NCI-H2196 treated with DMSO at 0.1 percent for 48 hours (cell line): Measurements from ENCODE around the gene RANBP17.
"Not testable (repeated sequence)": the region's sequence is repeated elsewhere in the genome, so short reads cannot be mapped to it uniquely, and the experiment has no call there.

ENCODE experiments used
- DNase-seq: peaks from one replicate; lab custom pipeline; 2025; ENCODE audit not compliant: unreplicated experiment; lab: John Stamatoyannopoulos, UW

RANBP17 gene

DNA sequence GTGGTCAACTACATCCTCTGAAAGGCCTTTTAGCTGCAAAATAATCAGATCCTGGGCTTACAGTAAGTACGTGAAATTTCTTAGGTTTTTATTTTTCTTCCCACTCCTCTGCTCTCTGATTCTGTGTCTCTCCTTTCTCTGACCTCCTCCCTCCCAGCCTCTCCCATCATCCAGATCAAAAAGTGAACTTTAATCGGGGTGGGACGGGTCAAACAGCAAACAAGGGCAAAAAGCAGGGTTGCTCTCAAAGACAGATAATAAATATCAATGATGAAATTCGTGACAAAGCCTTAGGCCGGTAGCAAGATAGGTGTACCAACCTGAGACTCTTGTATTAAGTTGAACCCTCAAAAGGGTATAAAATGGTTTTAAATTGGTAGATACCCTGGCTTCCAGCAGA lies 76.1 kb downstream of the RANBP17 start:
- DNase-seq = no peak

DNA sequence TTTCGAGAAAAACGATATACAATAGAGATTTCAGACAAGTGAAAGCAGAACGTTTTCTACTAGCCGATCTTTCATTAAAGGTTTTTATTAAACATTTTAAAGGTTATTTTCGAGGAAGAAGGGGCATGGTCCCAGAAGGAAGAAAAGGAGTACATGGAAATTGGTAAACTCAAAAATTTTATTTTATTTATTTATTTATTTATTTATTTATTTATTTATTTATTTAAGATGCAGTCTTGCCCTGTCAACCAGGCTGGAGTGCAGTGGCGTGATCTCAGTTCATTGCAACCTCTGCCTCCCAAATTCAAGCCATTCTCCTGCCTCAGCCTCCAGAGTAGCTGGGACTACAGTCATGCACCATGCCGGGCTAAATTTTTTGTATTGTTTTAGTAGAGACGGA lies 77.4 kb downstream of the RANBP17 start:
- no peak for DNase-seq

DNA sequence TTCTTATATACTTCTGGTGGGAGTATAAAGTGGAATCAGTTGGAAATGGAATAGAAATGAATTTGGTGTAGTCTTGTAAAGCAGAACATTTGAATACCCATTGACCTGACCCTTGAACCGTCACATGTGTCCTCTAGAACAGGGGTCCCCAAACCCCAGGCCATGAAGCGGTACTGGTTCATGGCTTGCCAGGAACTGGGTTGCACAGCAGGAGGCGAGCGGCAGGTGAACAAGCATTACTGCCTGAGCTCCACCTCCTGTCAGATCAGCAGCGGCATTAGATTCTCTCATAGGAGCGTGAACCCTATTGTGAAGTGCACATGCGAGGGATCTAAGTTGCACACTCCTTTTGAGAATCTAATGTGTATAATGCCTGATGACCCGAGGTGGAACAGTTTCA lies 80.0 kb downstream of the RANBP17 start:
- DNase-seq = no peak

DNA sequence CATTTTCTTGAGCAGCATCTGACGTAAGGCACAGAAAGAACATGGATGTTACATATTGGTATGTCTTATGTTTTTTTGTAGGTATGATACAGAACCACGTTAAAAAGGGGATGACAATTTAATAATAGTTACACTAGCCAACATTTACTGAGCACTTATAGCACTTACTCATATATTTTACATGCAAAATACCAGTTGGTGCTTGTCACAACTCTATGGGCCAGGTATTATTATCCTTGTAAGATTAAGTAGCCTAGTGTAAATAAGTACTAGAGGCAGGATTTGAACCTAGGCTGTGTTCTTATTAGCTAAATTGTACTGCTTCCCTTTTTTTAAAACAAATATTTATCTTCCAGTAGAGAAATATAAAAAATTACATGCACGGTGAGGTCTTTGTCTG lies 83.5 kb downstream of the RANBP17 start:
- no peak for DNase-seq

DNA sequence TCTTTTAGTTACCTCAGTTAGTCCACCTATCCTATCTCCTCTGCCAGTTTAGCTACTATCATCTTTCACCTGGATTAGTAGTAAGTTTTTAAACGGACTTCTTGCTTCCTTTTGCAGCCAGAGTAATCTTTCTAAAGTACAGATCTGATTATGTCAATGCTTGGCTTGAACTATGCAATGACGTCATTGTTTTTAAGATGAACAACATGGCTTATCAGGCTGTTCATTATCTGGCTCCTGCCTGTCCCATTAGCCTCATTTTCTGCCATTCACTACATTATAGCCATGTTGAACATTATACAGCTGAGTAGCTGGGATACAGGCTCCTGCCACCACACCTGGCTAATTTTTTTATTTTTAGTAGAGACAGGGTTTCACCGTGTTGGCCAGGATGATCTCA lies 98.7 kb downstream of the RANBP17 start:
- DNase-seq = no peak

DNA sequence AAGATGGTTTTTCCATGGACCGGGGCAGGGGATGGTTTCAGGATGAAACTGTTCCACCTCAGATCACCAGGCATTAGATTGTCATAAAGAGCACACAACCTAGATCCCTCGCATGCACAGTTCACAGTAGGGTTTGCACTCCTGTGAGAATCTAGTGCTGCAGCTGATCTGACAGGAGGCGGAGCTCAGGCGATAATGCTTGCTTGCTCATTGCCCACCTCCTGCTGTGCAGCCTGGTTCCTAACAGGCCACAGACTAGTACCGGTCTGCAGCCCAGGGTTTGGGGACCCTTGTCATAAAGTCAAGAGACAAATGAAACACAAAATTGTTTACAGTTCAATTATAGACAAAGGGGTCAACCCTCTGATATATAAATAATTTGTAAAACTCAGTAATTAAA lies 101.7 kb downstream of the RANBP17 start:
- DNase-seq = no peak

DNA sequence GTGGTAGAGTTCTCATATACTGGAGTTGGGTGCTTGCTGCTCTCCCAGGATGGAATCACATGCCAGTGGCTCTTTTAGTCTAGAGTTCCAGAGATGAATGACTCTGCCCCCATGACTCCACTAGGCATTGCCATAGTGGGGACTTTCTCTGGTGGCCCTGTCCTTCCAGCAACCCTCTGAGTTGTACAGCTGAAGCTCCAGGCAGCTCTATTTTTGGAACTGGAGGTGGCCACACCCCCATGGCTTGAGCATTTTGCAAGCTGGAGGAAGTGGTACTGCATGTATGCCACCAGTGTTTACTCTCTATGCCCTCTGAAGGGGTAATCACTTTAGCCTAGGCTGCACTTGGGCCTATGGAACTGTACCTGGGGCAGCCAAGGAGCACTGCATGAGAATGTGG lies 112.6 kb downstream of the RANBP17 start:
- no peak for DNase-seq

DNA sequence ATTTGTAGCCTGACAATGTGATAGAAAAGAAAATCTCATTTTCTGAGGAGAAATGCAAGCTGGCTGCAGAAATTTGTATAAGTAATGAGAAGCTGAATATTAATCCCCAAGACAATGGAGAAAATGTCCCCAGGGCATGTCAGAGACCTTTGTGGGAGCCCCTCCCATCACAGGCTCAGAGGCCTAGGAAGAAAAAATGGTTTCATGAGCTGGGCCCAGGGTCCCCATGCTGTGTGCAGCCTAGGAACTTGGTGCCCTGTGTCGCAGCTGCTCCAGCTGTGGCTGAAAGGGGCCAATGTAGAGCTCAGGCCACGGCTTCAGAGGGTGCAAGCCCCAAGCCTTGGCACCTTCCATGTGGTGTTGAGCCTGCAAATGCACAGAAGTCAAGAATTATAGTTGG lies 118.4 kb downstream of the RANBP17 start:
- DNase-seq = not testable (repeated sequence)

DNA sequence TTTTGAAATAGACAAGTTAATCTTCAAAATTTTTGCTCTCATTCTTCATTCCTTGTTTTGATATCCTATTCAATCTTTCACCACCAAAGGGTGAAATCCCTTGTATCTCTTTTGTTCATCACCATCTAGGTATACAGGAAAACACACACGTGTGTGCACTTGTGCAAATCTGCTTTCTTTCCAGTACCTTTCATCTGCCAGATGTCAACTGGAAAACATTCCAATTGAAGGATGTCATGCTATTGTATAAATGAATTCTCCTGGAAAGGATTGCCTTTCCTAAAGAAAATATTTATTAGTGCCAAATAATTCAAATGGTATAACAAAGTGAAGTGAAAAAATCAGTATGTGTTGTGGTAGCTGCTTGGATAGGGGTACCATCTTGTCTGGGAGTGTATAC lies 123.7 kb downstream of the RANBP17 start:
- no peak for DNase-seq

DNA sequence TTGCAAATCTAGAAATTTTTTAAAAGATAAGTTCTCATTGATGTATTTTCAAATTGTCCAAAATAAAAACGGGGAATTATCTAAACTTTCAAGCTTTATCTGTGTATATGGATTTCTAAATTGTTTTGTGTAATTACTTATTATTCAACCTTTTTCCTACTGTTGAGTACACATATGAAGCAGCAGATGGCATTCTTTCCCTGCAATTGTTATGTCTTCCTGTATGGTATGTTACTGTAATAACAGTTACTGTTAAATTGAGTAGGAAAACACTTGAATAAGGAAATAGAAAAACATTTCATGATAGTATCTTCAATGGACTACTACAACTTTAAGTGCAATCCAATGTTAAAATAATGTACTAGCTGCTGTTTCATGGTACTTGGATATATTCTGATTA lies 124.8 kb downstream of the RANBP17 start:
- no peak for DNase-seq

DNA sequence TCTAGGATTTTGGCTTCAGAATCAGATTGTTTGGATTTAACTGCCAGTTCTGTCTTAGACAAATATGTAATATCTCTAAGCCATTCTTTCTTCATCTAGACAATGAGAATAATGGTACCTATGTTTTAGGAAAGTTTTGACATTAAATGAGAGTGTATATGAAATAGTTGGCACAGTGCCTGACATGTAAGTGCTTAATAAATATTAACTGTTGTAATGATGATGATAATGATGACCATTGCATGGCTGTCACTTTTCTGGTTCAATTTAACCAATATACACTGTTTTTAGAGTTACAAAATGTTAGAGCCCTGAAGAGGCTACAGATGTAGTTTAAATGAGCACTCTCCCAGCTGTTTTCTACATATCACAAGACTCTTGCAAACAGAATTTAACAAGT lies 131.7 kb downstream of the RANBP17 start:
- DNase-seq = no peak

DNA sequence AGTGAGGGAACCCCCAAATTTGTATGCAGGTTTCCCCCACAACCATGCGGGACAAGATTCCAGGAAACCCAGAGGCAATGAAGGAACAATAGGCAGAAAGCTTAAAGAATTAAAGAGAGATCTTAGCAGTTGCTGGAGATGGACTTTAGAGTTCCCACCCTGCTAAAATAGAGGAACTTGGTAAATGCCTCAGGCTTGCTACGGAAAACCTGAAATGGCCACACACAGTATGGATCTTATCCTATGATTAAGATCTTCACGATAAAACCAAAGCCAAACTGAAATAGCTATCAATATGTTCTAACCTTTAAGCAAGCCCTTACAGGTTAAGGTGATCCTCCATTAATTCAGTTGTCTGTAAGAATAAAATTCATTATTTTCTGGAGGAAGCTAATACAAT lies 148.3 kb downstream of the RANBP17 start:
- no peak for DNase-seq

DNA sequence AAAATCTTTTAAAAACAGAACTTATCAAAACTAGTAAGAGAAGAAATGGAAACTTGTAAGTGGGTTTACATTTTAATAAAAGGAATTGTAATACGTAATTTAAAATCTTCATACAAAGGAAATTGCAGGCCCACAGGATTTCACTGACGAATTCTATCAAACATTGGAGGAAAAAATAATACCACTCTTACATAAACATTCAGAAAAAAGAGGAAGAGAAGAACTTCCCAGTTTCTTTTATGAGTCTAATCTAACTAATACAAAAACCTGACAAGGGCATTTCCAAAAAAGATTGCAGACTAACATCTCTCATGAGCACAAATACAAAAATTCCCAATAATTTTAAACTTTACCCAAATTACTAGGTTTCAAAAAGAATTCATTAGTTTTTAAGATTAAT lies 149.0 kb downstream of the RANBP17 start:
- no peak for DNase-seq

DNA sequence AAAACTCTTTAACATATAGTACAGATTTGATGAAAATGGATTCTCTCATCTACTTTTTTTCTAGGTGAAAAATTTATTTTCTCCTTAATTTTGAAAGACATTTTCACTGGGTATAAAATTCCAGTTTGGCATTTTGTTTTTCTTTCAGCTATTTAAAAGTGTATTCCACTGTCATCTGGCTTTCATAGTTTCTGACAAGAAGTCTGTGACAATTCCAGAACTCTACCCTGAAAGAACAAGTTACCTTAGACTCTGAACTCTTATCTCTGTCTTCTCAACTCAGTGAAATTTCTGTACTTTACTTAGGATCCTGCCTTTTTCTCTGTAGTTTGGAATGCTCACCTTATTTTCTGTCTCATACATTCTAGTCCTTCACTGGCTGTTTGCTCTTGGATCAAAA lies 161.7 kb downstream of the RANBP17 start:
- DNase-seq = no peak

DNA sequence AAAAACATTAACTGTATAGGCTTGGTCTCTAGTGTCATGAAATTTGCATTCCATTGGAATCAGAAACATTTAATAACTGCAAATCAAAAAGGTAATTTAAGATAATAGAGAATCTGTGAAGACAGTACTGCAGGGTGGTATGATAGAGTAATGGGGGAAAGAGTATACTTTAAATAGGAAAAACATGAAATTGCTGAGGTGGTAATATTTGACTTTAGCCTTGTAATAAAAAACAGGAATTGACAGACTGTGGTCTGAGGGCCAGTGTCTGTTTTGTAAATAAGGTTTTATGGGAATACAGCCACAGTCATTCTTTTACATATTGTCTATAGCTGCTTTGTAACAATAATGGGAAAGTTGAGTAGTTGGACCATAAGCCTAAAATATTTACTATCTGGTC lies 162.3 kb downstream of the RANBP17 start:
- DNase-seq = no peak

DNA sequence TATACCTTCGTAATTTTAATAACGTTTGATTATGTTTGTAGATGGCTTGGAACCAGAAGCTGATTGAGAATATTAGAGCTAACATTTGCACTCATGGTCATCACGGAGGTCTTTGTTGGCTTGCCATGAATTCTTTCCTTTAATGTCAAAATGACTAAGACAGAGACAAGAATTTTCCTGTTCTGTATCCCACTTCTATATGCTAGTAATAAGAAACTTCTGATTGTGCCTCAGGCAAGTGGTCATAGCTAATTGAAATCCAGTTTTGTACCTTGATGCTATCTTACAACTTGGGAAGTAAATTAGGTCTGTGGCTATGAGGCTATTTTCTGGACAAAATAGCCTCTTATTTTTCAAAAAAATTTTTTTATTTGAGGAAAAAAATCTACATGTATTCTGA lies 167.6 kb downstream of the RANBP17 start:
- no peak for DNase-seq

DNA sequence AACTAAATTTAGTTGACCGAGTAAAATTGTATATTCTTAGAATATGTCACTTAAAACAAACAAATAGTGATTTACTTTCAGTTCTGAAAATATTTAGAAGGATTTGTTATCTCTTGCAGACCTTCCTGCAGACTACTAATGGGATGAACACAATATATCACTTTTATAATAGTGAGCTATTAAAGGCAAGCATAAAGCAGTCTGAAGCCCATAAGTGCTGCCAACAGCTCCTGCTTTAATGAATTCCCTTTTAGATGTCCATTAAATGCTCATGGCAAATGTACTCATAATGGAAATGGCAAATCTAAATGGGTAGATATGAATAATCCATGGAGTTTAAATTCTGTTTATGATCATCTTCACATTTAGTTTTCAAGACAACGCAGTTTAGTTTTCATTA lies 170.2 kb downstream of the RANBP17 start:
- DNase-seq = no peak

DNA sequence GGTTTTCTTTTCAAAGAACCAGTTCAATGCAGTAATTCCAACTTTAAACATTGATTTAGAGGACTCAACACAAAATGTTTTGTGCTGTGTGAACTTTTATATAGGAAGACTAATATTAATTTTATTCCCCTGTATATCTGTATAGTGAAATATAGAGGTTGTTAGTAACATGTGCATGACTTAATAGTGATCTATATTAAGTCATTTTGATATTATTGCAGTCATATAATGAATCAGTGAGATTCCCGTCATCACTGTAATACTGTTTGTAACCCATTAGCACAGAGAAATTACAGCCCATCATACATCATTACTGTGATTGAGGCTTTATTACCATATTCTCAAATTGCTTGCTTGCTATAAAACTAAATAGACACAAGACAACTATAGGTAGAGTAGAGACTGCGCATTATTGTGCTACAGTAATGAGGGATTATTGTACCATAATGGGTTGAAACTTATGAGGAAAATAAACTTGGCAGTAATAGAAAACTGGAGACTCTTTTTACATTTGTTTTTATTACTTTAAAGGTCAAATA lies 170.7 kb downstream of the RANBP17 start:
- DNase-seq = no peak

DNA sequence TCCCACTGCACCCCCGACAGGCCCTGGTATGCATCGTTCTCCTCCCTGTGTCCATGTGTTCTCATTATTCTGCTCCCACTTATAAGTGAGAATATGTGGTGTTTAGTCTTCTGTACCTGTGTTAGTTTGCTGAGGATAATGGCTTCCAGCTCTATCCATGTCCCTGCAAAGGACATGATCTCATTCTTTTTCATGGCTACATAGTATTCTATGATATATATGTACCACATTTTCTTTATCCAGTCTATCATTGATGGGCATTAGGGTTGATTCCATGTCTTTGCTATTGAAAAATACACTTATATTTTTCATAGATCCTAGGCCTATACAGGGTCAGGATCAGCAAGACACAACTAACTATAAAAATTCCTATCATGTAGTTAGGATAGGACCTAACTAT lies 180.1 kb downstream of the RANBP17 start:
- not testable (repeated sequence) for DNase-seq

DNA sequence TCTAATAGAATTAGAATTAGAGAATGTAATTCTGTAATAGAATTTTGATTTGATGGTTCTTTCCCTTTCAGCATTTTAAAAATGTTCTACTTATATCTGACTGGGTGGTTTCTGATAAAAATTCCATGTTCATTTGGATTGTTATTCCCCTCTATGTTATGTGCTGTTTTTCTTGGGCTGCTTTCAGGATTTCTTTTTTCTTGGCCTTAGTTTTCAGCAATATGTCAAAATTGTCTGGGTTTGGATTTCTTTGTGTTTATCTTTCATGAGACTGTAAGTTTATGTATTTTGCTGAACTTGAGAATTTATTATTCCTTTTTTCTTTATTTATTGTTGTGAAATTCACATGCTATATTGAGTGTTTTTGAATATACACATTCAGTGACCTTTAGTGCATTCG lies 189.1 kb downstream of the RANBP17 start:
- DNase-seq = no peak

DNA sequence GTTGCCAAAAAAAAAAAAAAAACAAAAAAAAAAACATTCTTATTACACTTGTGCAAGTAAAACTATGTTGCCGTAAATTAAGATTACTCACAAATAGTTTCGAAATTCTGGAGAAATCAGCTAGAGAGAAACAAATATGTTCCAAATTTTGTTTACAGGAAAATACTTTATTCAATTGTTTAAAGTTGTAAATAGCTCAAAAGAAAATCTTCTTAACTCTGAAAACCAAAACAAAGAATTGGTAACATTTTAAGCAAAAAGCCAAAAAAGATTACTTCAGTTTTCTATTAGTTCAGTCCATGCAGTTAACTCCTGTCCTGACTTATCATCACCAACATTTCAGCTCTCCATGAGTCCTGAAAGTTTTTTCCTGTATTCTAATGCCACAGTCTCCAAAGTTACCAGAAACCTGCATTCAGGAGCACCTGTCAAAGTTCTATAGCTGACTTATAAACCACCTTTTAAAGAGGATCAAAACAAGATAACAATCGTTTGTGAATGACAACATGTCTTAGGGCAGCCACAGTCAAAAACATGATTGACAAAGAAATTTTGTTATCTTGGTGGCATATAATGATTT lies 194.1 kb downstream of the RANBP17 start:
- no peak for DNase-seq

DNA sequence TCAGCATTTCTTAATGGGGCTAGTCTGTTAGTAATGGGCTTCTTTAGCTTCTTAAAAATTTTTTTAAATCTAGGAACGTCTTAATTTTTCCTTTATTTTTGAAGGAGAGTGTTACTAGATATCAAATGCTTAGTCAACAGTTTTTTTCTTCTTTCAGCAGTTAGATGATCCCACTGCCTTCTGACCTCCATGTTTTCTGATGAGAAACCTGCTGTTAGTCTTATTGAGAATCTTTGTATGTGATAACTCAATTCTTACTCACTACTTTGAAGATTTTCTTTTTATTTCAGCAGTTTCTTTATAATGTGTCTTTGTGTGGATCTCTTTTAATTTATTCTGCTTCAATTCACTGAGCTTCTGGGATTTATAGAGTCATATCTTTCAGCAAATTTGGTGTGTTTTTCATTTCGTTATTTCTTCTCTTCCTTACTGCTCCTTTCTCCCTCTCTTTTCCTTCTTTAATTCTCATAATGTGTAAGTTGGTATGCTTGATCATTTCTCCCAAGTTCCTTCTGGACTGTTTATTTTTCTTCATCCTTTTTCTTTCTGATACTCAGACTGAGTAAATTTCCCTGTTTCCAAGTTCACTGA lies 205.8 kb downstream of the RANBP17 start:
- DNase-seq = no peak

DNA sequence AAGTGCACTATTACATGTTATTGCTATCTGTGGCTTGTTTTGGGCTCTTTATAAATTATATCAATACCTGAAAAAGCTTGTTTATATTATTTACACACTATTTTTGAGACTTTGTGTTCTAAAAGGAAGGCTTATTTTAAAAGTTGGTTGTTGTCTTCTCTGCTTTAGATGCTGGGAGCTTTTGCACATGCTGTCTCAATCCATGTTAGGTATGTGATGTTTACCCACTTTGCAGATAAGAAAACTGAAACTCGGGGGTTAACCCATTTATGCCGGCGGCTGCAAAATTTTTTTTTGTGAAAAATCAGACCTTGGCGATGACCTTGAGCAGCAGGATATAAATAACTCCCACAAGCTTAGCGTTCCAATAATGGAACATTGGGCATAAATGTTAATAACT lies 212.9 kb downstream of the RANBP17 start:
- no peak for DNase-seq
